Transverse colon (tissue), 4 donors: ENCODE measurements around the gene SCAF8.

Experiments
- POLR2AphosphoS5 ChIP-seq, 3 donors: sonication (generic); formaldehyde crosslinking; IDR thresholded peaks; one replicate each; pipeline ENCODE4 v1.6.1; 2016; ENCODE audit warnings: antibody characterized with exemption in 3 of 3
- TF ChIP-seq, protein P1 (sequence below), 5 experiments: fragments of 200-600 bp in 3 of 5; fragments of 450-650 bp in 2 of 5; sonication (generic) in 3 of 5; IDR thresholded peaks; 1 replicate in 2 of 5; 2 replicates in 3 of 5; pipeline ENCODE4 v1.5.1; 2016 to 2017; ENCODE audit warnings: antibody characterized with exemption in 5 of 5, inconsistent platforms in 3 of 5, mild to moderate bottlenecking in 2 of 5, moderate library complexity in 1 of 5

DNA sequence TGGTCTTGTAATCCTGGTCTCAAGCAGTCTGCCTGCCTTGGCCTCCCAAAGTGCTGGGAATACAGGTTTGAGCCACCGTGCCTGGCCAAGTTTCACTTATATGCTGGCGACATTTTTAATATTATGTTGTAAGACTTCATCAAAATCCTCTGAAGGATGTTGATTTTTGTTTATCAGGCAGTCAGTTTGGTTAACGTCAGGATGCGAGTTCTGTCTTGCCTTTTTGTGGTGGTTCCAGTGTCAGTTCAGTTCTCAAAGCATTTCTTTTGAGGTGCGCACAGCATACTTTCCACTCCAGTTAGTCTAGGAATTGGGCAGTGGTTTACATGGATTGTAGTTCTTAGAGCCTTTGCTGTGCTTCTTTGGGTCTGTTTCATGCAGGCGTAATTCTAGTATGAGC, 24.9 kb downstream of the SCAF8 start:
- TF ChIP-seq, protein P1, sequence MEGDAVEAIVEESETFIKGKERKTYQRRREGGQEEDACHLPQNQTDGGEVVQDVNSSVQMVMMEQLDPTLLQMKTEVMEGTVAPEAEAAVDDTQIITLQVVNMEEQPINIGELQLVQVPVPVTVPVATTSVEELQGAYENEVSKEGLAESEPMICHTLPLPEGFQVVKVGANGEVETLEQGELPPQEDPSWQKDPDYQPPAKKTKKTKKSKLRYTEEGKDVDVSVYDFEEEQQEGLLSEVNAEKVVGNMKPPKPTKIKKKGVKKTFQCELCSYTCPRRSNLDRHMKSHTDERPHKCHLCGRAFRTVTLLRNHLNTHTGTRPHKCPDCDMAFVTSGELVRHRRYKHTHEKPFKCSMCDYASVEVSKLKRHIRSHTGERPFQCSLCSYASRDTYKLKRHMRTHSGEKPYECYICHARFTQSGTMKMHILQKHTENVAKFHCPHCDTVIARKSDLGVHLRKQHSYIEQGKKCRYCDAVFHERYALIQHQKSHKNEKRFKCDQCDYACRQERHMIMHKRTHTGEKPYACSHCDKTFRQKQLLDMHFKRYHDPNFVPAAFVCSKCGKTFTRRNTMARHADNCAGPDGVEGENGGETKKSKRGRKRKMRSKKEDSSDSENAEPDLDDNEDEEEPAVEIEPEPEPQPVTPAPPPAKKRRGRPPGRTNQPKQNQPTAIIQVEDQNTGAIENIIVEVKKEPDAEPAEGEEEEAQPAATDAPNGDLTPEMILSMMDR (IDR thresholded peaks at IDR 0.05): no peak
- no peak for TF ChIP-seq POLR2AphosphoS5 (IDR thresholded peaks at IDR 0.05)
